ENCODE measurements around the gene SLC25A21.

SLC25A21 gene

DNA sequence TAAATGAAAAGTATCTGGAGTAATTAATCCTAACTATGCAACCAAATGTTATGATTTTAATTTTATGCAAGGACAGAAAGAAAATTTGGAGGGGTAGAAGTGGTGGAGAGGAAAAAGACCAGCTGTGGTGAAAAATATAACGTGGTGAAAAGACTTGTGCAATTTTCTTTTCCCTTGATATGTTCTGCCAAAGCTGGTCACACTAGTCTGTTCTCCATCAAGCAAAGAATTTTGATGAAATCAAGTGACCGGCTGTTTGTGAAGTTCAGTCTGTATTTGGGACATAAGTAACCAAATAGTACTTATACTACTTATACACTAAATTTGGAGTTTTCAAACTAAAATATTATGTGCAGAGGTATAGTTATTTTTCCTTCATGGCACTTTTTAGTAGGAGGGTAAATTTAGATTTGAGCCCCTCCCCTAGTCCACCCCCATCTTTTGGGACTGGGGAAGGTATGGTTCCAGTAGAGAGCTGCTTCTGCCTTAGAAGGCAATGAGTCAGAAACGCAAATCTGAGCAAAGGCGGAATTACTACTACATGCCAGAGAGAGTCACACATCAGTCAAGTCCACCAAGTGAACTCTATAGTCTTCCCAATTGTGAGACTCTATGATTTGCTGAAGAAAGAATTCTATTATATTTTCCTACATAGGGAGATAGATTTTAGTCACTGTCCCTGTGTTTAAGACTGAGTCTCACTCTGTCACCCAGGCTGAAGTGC lies 229.7 kb downstream of the SLC25A21 start:
- no CpG with 5 or more reads among the region's 4 CpGs for WGBS (ENCODE audit: extremely low coverage, insufficient coverage, insufficient read length)
- H3K4me1 ChIP-seq (ENCODE audit: control insufficient read depth in 1 of 2, insufficient read depth in 2 of 2, low read length in 2 of 2), result no peaks in the 10 kb centered on the region
- no peak for DNase-seq
- H3K27ac ChIP-seq (ENCODE audit: low read depth, low read length), result no peak overlapping the region
- H3K18ac ChIP-seq (ENCODE audit: low read length), result no peak overlapping the region
- no peak overlapping the region for H3K4me2 ChIP-seq (ENCODE audit: low read length)
- no peak overlapping the region for H2BK5ac ChIP-seq (ENCODE audit: low read depth, low read length, poor library complexity)
- no peak overlapping the region for H3K23ac ChIP-seq (ENCODE audit: low read length)
- H2AFZ ChIP-seq (ENCODE audit: insufficient read depth, low read length, poor library complexity), result no peak overlapping the region
- no peak overlapping the region for H2BK12ac ChIP-seq (ENCODE audit: low read length)
- no peaks in the 10 kb centered on the region for H3K9me3 ChIP-seq (ENCODE audit: insufficient read depth, low read depth, low read length)
- H2AK5ac ChIP-seq (ENCODE audit: low read length), result no peak overlapping the region
- H3K4me3 ChIP-seq (ENCODE audit: low read depth, low read length), result no peak overlapping the region
- H4K8ac ChIP-seq (ENCODE audit: low read depth, low read length), result no peak overlapping the region
- no peaks in the 10 kb centered on the region for H3K36me3 ChIP-seq (ENCODE audit: control insufficient read depth in 1 of 2, insufficient read depth in 2 of 2, low read length in 2 of 2)
- H4K91ac ChIP-seq (ENCODE audit: low read depth, low read length), result no peak overlapping the region
- no peak overlapping the region for H4K12ac ChIP-seq (ENCODE audit: low read depth, low read length)
- H3K4ac ChIP-seq (ENCODE audit: low read depth, low read length), result no peak overlapping the region
- no peaks in the 10 kb centered on the region for H3K79me1 ChIP-seq (ENCODE audit: low read length)
- no peaks in the 10 kb centered on the region for H3K79me2 ChIP-seq (ENCODE audit: control insufficient read depth, insufficient read depth, low read length, poor library complexity)
- no peak overlapping the region for H3K9ac ChIP-seq (ENCODE audit: low read length)
- no peak overlapping the region for H3K14ac ChIP-seq (ENCODE audit: low read length)
- H3K27me3 ChIP-seq (ENCODE audit: insufficient read depth, low read length), result no peaks in the 10 kb centered on the region
- no peak overlapping the region for H2BK120ac ChIP-seq (ENCODE audit: insufficient read depth, low read length, poor library complexity)

DNA sequence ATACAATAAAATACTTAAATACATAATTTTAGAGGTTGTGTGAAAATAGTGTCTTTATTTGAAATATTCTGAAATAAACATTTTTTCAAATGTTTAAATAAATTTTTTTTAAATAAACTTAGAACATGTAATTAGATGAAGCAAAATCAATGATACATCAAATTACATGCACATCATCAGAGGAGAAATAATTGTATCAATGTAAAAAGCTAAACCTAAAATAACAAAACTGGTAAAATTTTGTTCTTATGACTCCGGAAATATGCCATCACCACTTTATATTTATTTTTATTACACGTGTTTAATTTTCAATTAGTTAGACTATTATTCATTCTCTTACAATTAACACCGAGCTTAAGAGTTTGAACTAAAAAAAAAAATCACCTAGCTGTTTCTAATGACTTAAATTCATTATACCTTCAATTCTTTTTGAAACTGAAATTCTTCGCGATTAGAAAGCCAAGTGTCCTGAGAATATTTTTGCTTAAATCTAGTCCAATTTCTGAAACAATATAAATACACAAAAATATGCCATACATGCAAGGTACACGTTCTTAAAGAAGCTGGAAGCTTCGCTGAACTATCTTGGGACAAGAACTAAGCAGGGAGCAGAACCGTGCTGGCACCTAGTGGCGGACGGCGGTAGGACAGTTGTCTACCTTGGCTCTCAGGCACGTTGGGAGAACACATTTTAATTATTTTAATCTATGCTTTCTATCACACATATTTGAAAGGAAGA lies 230.5 kb downstream of the SLC25A21 start:
- Histone ChIP-seq H3K4me2 (ENCODE audit: low read length) (no peak overlapping the region), H3K9ac (ENCODE audit: low read length) (no peak overlapping the region), H3K4me1 (ENCODE audit: control insufficient read depth in 1 of 2, insufficient read depth in 2 of 2, low read length in 2 of 2) (no peaks in the 10 kb centered on the region), H3K23ac (ENCODE audit: low read length) (no peak overlapping the region), H2AK5ac (ENCODE audit: low read length) (no peak overlapping the region), H3K79me1 (ENCODE audit: low read length) (no peaks in the 10 kb centered on the region), H4K12ac (ENCODE audit: low read depth, low read length) (no peak overlapping the region), H3K27ac (ENCODE audit: low read depth, low read length) (no peak overlapping the region), H4K8ac (ENCODE audit: low read depth, low read length) (no peak overlapping the region), H2BK5ac (ENCODE audit: low read depth, low read length, poor library complexity) (no peak overlapping the region), H3K14ac (ENCODE audit: low read length) (no peak overlapping the region), H2BK120ac (ENCODE audit: insufficient read depth, low read length, poor library complexity) (no peak overlapping the region), H3K4ac (ENCODE audit: low read depth, low read length) (no peak overlapping the region), H3K9me3 (ENCODE audit: insufficient read depth, low read depth, low read length) (no peaks in the 10 kb centered on the region), H2BK12ac (ENCODE audit: low read length) (no peak overlapping the region), H3K18ac (ENCODE audit: low read length) (no peak overlapping the region), H4K91ac (ENCODE audit: low read depth, low read length) (no peak overlapping the region), H3K79me2 (ENCODE audit: control insufficient read depth, insufficient read depth, low read length, poor library complexity) (no peaks in the 10 kb centered on the region), H2AFZ (ENCODE audit: insufficient read depth, low read length, poor library complexity) (no peak overlapping the region), H3K4me3 (ENCODE audit: low read depth, low read length) (no peak overlapping the region), H3K36me3 (ENCODE audit: control insufficient read depth in 1 of 2, insufficient read depth in 2 of 2, low read length in 2 of 2) (no peaks in the 10 kb centered on the region), H3K27me3 (ENCODE audit: insufficient read depth, low read length) (no peaks in the 10 kb centered on the region)
- peak; percentile 51 to 72 for DNase-seq
- WGBS (ENCODE audit: extremely low coverage, insufficient coverage, insufficient read length), result no CpG with 5 or more reads among the region's 12 CpGs

DNA sequence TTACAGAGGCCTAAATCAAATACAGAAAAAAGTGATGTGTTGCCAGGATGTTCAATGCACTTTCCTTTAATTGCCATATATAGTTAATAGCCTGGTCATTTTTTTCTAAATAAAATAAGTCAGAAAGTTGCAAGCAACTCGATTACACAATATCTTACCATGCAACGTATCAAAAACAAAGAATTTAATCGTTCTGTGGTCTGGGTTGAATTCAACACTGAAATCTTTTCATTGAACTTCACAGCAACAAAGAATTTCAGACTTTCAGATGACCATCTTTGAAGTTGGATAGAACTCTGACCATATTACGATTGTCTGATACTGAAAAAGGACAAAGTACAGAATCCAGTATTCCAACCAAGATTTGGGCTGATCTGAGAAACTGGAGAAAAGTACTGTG lies 231.9 kb downstream of the SLC25A21 start:
- Histone ChIP-seq H3K4ac (ENCODE audit: low read depth, low read length) (no peak overlapping the region), H3K23ac (ENCODE audit: low read length) (no peak overlapping the region), H3K18ac (ENCODE audit: low read length) (no peak overlapping the region), H3K9me3 (ENCODE audit: insufficient read depth, low read depth, low read length) (no peaks in the 10 kb centered on the region), H2AFZ (ENCODE audit: insufficient read depth, low read length, poor library complexity) (no peak overlapping the region), H3K4me3 (ENCODE audit: low read depth, low read length) (no peak overlapping the region), H2BK120ac (ENCODE audit: insufficient read depth, low read length, poor library complexity) (no peak overlapping the region), H3K4me2 (ENCODE audit: low read length) (no peak overlapping the region), H3K4me1 (ENCODE audit: control insufficient read depth in 1 of 2, insufficient read depth in 2 of 2, low read length in 2 of 2) (no peaks in the 10 kb centered on the region), H3K27ac (ENCODE audit: low read depth, low read length) (no peak overlapping the region), H4K12ac (ENCODE audit: low read depth, low read length) (no peak overlapping the region), H3K79me2 (ENCODE audit: control insufficient read depth, insufficient read depth, low read length, poor library complexity) (no peaks in the 10 kb centered on the region), H4K8ac (ENCODE audit: low read depth, low read length) (no peak overlapping the region), H4K91ac (ENCODE audit: low read depth, low read length) (no peak overlapping the region), H3K27me3 (ENCODE audit: insufficient read depth, low read length) (no peaks in the 10 kb centered on the region), H2BK12ac (ENCODE audit: low read length) (no peak overlapping the region), H3K36me3 (ENCODE audit: control insufficient read depth in 1 of 2, insufficient read depth in 2 of 2, low read length in 2 of 2) (no peaks in the 10 kb centered on the region), H3K79me1 (ENCODE audit: low read length) (no peaks in the 10 kb centered on the region), H2BK5ac (ENCODE audit: low read depth, low read length, poor library complexity) (no peak overlapping the region), H3K9ac (ENCODE audit: low read length) (no peak overlapping the region), H3K14ac (ENCODE audit: low read length) (no peak overlapping the region), H2AK5ac (ENCODE audit: low read length) (no peak overlapping the region)
- WGBS (ENCODE audit: extremely low coverage, insufficient coverage, insufficient read length), result no CpG with 5 or more reads among the region's 4 CpGs
- DNase-seq, result no peak

DNA sequence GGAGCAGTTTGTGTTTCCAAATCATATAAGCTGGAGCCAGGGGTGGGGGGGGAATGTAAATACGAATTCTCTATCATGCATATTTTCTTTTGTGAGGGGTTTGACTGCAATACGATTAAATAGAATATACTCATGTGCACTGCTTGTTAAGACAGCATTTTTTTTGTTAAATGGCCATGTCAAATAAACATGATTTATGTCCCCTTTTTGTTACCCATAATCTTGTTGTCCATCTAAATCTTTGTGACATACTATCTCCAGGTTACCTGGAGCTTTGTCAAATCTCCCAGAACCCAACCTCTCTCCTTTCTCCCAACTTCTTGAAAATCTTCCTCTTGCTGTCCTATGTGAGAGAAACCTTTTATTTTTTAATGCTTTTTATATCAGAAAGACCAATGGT lies 233.1 kb downstream of the SLC25A21 start:
- Histone ChIP-seq H2BK120ac (ENCODE audit: insufficient read depth, low read length, poor library complexity) (no peak overlapping the region), H3K27me3 (ENCODE audit: insufficient read depth, low read length) (no peaks in the 10 kb centered on the region), H3K4me2 (ENCODE audit: low read length) (no peak overlapping the region), H4K12ac (ENCODE audit: low read depth, low read length) (no peak overlapping the region), H3K4me1 (ENCODE audit: control insufficient read depth in 1 of 2, insufficient read depth in 2 of 2, low read length in 2 of 2) (no peaks in the 10 kb centered on the region), H3K9me3 (ENCODE audit: insufficient read depth, low read depth, low read length) (no peaks in the 10 kb centered on the region), H2AK5ac (ENCODE audit: low read length) (no peak overlapping the region), H3K27ac (ENCODE audit: low read depth, low read length) (no peak overlapping the region), H2AFZ (ENCODE audit: insufficient read depth, low read length, poor library complexity) (no peak overlapping the region), H3K79me2 (ENCODE audit: control insufficient read depth, insufficient read depth, low read length, poor library complexity) (no peaks in the 10 kb centered on the region), H3K4ac (ENCODE audit: low read depth, low read length) (no peak overlapping the region), H3K4me3 (ENCODE audit: low read depth, low read length) (no peak overlapping the region), H2BK12ac (ENCODE audit: low read length) (no peak overlapping the region), H3K36me3 (ENCODE audit: control insufficient read depth in 1 of 2, insufficient read depth in 2 of 2, low read length in 2 of 2) (no peaks in the 10 kb centered on the region), H2BK5ac (ENCODE audit: low read depth, low read length, poor library complexity) (no peak overlapping the region), H3K23ac (ENCODE audit: low read length) (no peak overlapping the region), H4K8ac (ENCODE audit: low read depth, low read length) (no peak overlapping the region), H3K18ac (ENCODE audit: low read length) (no peak overlapping the region), H4K91ac (ENCODE audit: low read depth, low read length) (no peak overlapping the region), H3K79me1 (ENCODE audit: low read length) (no peaks in the 10 kb centered on the region), H3K14ac (ENCODE audit: low read length) (no peak overlapping the region), H3K9ac (ENCODE audit: low read length) (no peak overlapping the region)
- no peak for DNase-seq
- WGBS (ENCODE audit: extremely low coverage, insufficient coverage, insufficient read length), result no CpG with 5 or more reads among the region's 2 CpGs
